Endothelial cell of umbilical vein (primary cell): ENCODE results near the gene TOGARAM2. TPM values are rescaled to one million over a fixed set of nuclear protein-coding genes. Genes with fewer than 3 reads are reported as not detected.

Source experiments
- BruUV-seq: library from RNA; stranded (reverse); fragments of 400-500 nt; replicated peaks from 2 replicates; lab custom pipeline; 2021; lab: Mats Ljungman, UMichigan
- CTCF ChIA-PET: fragments of 300-600, 350-600 bp; sonication (Branson Sonifier 250); formaldehyde crosslinking; loops from one replicate; lab custom pipeline; 2021; ENCODE audit warnings: antibody characterized with exemption, inconsistent platforms; lab: Charles Lee
- POLR2A ChIA-PET: fragments of 300-600, 350-600 bp; sonication (Branson Sonifier 250); formaldehyde crosslinking; loops from one replicate; lab custom pipeline; 2021; ENCODE audit warnings: antibody characterized with exemption, inconsistent platforms; lab: Charles Lee
- DNase-seq: peaks from one replicate; pipeline ENCODE4 v3.0.0-alpha.2; 2011; ENCODE audit warnings: low read depth, low spot score
- FAIRE-seq: peaks from 2 replicates; lab custom pipeline; 2011; peaks lifted over from hg19 to GRCh38; lab: Jason Lieb, UNC
- H2AFZ ChIP-seq: 2 replicates; pipeline ENCODE4 v1.6.0; 2012; ENCODE audit warnings: low read depth, low read length, control low read depth, inconsistent platforms
- H3K27ac ChIP-seq: 2 replicates; pipeline ENCODE4 v1.5.1; 2011; ENCODE audit warnings: low read depth, mild to moderate bottlenecking, control low read depth, low read length, moderate library complexity; ENCODE audit not compliant: insufficient read depth
- H3K27me3 ChIP-seq, 2 experiments: 2 replicates each; pipeline versions ENCODE4 v1.6.0 to v1.6.1; 2011; ENCODE audit warnings: low read length in 2 of 2, mixed read lengths in 1 of 2; ENCODE audit not compliant: control insufficient read depth in 2 of 2, insufficient read depth in 2 of 2
- H3K36me3 ChIP-seq, 2 experiments: 2 replicates in 1 of 2; 3 replicates in 1 of 2; pipeline ENCODE4 v1.5.1; 2011; ENCODE audit warnings: low read length in 2 of 2, mild to moderate bottlenecking in 1 of 2, moderate library complexity in 1 of 2; ENCODE audit not compliant: control insufficient read depth in 2 of 2, insufficient read depth in 2 of 2; ENCODE audit errors: extremely low read depth in 1 of 2
- H3K4me1 ChIP-seq: 3 replicates; pipeline ENCODE4 v1.5.1; 2011; ENCODE audit warnings: mild to moderate bottlenecking, low read length; ENCODE audit not compliant: control insufficient read depth, insufficient read depth; ENCODE audit errors: extremely low read depth
- H3K4me2 ChIP-seq: 2 replicates; pipeline ENCODE4 v1.6.1; 2011; ENCODE audit warnings: low read length, control low read depth, mixed read lengths; ENCODE audit not compliant: insufficient read depth
- H3K4me3 ChIP-seq, 3 experiments: fragments of 200-600 bp in 1 of 3; sonication (generic), shearing (Covaris generic) in 1 of 3; replicated peaks in 1 of 3; 2 replicates each; pipeline ENCODE4 v1.5.1; 2011 to 2016; ENCODE audit warnings: control low read depth in 3 of 3, low read length in 3 of 3, mild to moderate bottlenecking in 2 of 3, inconsistent platforms in 1 of 3, low read depth in 1 of 3, moderate library complexity in 1 of 3; ENCODE audit not compliant: insufficient read depth in 1 of 3
- H3K79me2 ChIP-seq: 2 replicates; pipeline ENCODE4 v1.6.0; 2012; ENCODE audit warnings: low read length, inconsistent platforms; ENCODE audit not compliant: control insufficient read depth, insufficient read depth
- H3K9ac ChIP-seq: replicated peaks from 2 replicates; pipeline ENCODE3; 2011; ENCODE audit warnings: low read length, control low read depth; ENCODE audit not compliant: insufficient read depth; ENCODE audit errors: extremely low read depth
- H3K9me1 ChIP-seq: replicated peaks from 3 replicates; pipeline ENCODE4 v1.6.0; 2011; ENCODE audit warnings: mild to moderate bottlenecking, low read length; ENCODE audit not compliant: control insufficient read depth, insufficient read depth; ENCODE audit errors: extremely low read depth
- H3K9me3 ChIP-seq: replicated peaks from 2 replicates; pipeline ENCODE4 v1.5.1; 2012; ENCODE audit warnings: low read length, inconsistent platforms; ENCODE audit not compliant: control insufficient read depth, insufficient read depth
- H4K20me1 ChIP-seq: replicated peaks from 2 replicates; pipeline ENCODE3; 2011; ENCODE audit warnings: mild to moderate bottlenecking, low read length; ENCODE audit not compliant: control insufficient read depth, insufficient read depth; ENCODE audit errors: extremely low read depth
- CTCF ChIP-seq, 2 donors: IDR thresholded peaks; 1 replicate in 1 of 2; 2 replicates in 1 of 2; pipeline ENCODE4 v1.5.1; 2011; ENCODE audit warnings: low read length in 2 of 2, mild to moderate bottlenecking in 2 of 2, moderate library complexity in 2 of 2, control low read depth in 1 of 2, inconsistent platforms in 1 of 2, low read depth in 1 of 2; ENCODE audit not compliant: insufficient read depth in 1 of 2; ENCODE audit errors: extremely low read depth in 1 of 2
- EZH2 ChIP-seq: IDR thresholded peaks from 2 replicates; pipeline ENCODE4 v1.6.1; 2012; ENCODE audit warnings: borderline replicate concordance, low read depth, mild to moderate bottlenecking, moderate library complexity, low read length, inconsistent platforms; ENCODE audit not compliant: severe bottlenecking
- FOS ChIP-seq: IDR thresholded peaks from 2 replicates; pipeline ENCODE4 v1.6.1; 2011; ENCODE audit warnings: mild to moderate bottlenecking, low read length, moderate library complexity, borderline replicate concordance; ENCODE audit not compliant: insufficient read depth
- GATA2 ChIP-seq: IDR thresholded peaks from 2 replicates; pipeline ENCODE4 v1.7.0; 2011; ENCODE audit warnings: low read depth, mild to moderate bottlenecking, moderate library complexity, mixed read lengths, low read length; ENCODE audit not compliant: insufficient read length, insufficient read depth
- JUN ChIP-seq: IDR thresholded peaks from 2 replicates; pipeline ENCODE4 v1.6.1; 2011; ENCODE audit warnings: borderline replicate concordance, low read depth; ENCODE audit not compliant: insufficient read length, insufficient read depth
- MAX ChIP-seq: IDR thresholded peaks from 2 replicates; pipeline ENCODE4 v1.6.1; 2011; ENCODE audit not compliant: insufficient read depth, insufficient read length
- MYC ChIP-seq: IDR thresholded peaks from one replicate; pipeline ENCODE4 v1.6.1; 2011; ENCODE audit warnings: mild to moderate bottlenecking, low read depth, low read length
- POLR2A ChIP-seq: IDR thresholded peaks from 2 replicates; pipeline ENCODE4 v1.6.1; 2012; ENCODE audit warnings: low read depth, mild to moderate bottlenecking, control low read depth, low read length
- POLR2AphosphoS5 ChIP-seq: IDR thresholded peaks from 2 replicates; pipeline ENCODE4 v1.6.1; 2012; ENCODE audit warnings: low read depth, mild to moderate bottlenecking, control low read depth, low read length, moderate library complexity; ENCODE audit not compliant: insufficient read depth
- dilution Hi-C: fragments of 300-500 bp; cut with MboI; formaldehyde crosslinking; loops from one replicate; pipeline ENCODE4 v1.15.0; 2019; ENCODE audit warnings: low sequenced_read_pairs; ENCODE audit not compliant: extremely low pct_ligation_motif_present
- intact Hi-C: fragments of 100-400 bp; cut with micrococcal nuclease; formaldehyde crosslinking; loops from one replicate; pipeline ENCODE4 v1.10.0; 2022
- polyA plus RNA-seq, 4 experiments: library from polyadenylated mRNA; depleted of rRNA in 3 of 4; stranded (reverse) in 3 of 4; unstranded in 1 of 4; fragments of >200 nt; gene quantifications; 2 replicates each; pipeline versions ENCODE4 v1.2.1 to v1.2.3, GENCODE V29; 2011 to 2012; ENCODE audit warnings: missing spikeins in 1 of 4
- total RNA-seq: library from RNA; stranded (reverse); gene quantifications from 2 replicates; pipeline ENCODE4 v1.2.3, GENCODE V29; 2021

The TOGARAM2 gene
- total and polyA plus RNA-seq, 2 donors (not counting 3 experiments of a cell fraction or from before 2014, with no cell fraction given): not detected

DNA sequence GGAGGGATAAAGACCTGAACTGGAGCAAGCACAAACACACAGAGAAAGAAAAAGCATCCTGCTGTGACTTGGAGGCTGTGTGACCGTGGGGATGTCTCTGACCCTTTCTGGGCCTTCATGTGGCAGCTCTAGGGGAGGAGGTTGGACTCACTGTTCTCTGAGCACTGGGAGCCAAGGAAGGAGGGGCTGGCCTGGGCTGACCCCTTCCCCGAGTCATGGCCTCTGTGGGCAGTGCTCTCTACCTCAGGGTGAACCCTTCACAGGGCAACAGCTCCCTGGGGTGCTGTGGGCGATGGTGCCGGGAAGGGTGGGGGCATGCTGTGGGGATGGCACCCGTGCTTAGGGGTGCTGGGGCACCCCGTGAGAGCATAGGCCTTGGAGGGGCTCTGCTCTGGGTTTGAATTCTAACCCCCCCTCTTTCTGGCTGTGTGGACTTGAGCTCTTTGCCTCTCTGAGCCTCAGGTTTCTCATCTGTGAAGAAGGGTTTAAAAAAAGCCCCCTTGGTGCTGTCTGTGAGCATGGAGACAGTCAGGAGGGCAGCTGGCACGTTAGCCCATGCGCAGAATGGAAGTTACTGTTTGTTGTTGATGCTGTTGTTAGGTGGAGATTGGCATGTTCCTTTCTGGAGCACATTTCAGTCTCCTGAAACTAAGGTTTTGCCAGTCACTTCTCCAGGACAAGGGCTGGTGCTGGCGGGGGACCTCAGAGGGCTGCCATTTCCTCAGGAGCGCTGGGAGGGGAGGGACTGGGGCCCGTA lies 700 bp downstream of the TOGARAM2 start:
- H3K9ac ChIP-seq: no peak overlapping the region
- ChIA-PET POLR2A (no interaction called here), CTCF (no interaction called here)
- no peaks in the 10 kb centered on the region for H3K36me3 ChIP-seq
- H3K9me1 ChIP-seq: no peaks in the 10 kb centered on the region
- dilution Hi-C loops (no loop called here), intact Hi-C loops (no loop called here)
- H3K4me3 ChIP-seq: no peak overlapping the region
- H3K4me1 ChIP-seq: no peaks in the 10 kb centered on the region
- H3K9me3 ChIP-seq: no peaks in the 10 kb centered on the region
- no TSS peak for BruUV-seq
- H4K20me1 ChIP-seq: no peaks in the 10 kb centered on the region
- FAIRE-seq (no peak), DNase-seq (no peak)
- no peak overlapping the region for H3K4me2 ChIP-seq
- no peak for TF ChIP-seq CTCF (IDR thresholded peaks at IDR 0.05; ENCODE audit: extremely low read depth in 1 of 2, insufficient read depth in 1 of 2, low read depth in 1 of 2, low read length in 2 of 2)
- TF ChIP-seq FOS: no peak
- TF ChIP-seq MYC: no peak
- no peak for TF ChIP-seq EZH2
- no peak for TF ChIP-seq MAX
- TF ChIP-seq POLR2A: no peak
- no peak for TF ChIP-seq GATA2
- TF ChIP-seq POLR2AphosphoS5: no peak
- TF ChIP-seq JUN: no peak
- no peaks in the 10 kb centered on the region for H3K79me2 ChIP-seq
- no peak overlapping the region for H2AFZ ChIP-seq
- H3K27me3 ChIP-seq: no peaks in the 10 kb centered on the region
- H3K27ac ChIP-seq: no peak overlapping the region
